ENCODE data around the gene TOR4A. TPM values are rescaled to one million over a fixed set of nuclear protein-coding genes. Genes with fewer than 3 reads are reported as not detected.

Gene TOR4A
- total RNA-seq, 1 experiment from 2014 or later = 38.2 TPM

DNA sequence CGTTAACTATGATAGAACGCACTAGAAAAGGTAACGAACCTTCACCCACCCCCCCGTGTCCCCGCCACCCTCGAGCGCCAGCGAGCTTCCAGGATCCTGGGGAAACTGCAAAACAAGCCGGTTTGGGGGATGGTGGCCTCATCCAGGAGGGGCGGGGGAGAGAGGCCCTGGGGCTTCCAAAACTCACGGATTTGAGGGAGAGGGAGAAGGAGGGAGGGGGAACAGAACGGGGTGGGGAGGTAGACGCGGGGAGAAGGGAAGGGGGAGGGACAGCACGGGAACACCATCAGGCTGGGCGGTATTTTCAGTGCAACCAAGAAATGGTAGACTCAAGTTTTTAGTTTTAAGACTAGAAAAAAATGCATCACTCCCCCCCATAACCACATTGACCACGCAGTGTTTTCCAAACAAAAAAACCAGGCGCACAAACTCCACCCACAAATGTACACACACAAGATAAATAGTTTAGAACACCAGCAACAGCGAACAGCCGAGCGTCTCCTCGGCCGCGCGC, 23.1 kb downstream of the TOR4A start:
- in situ Hi-C loops (cut with HindIII; ENCODE audit: low sequenced_read_pairs) = no loop called here
- no peak for DNase-seq (ENCODE audit: low spot score)

DNA sequence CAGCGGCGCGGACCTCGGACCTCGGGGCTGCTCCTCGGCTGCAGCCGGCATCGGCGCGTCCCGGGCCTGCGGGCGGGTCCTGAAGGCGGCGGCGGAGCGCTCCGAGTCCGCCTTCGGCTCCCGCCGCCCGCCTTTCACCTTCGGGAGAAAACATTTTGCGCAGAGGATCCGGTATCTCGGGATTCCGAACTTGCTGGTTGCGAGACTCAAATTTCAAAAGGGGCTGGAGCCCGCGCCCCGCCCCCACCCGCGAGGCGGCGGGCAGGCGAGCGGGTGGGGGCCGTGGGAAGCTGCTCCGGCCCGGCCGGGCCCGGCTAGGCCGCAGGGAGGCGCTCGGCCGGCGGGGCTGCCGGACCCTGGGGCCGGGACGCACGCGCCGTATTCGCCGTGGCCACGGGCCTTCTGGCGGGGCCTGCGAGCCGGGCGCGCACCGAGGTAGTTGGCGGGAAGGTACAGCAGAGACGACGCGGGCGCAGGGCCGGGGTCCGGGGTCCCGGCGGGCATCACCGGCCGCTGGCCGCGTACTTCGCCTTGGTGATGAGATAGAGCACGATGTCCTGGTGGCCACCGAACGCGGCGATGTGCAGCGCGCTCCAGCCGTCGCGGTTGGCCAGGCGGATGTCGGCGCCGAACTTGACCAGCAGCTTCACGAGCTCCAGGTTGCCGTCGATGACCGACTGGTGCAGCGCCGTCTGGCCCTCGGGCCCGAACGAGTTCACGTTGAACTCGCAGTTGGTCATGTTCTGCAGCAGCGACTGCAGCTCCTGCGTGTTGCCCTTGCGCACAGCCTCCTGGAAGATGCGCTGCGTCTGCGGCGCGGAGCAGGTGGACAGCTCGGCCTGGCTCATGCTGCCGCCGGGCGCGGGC, 23.8 kb downstream of the TOR4A start:
- in situ Hi-C loops (cut with HindIII; ENCODE audit: low sequenced_read_pairs) = no loop called here
- DNase-seq (ENCODE audit: low spot score) = peak; percentile 34

DNA sequence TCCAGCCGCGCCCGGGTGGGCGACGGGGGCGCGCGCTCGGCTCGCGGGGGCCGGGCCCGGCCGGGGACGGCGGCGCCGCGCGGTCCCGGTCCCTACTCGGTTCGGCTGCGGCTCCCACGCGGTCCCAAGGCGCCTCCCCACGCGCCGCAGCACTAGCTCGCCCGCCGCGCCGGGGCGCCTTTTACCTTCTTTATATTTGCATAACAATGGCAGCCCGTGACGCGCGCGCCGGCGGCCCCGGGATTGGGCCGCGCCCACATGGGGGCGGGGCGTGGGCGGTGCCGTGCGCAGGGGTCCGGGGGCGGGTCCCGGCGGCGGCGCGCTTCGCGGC, 24.6 kb downstream of the TOR4A start, which contains the start of gene NRARP:
Gene NRARP, minus strand, starts transcription at position 154 of the 331 bp plus-strand sequence. CDS start 343 bp downstream, outside the sequence.
- in situ Hi-C loops (cut with HindIII; ENCODE audit: low sequenced_read_pairs) = no loop called here
- DNase-seq (ENCODE audit: low spot score) = peak; percentile 59

DNA sequence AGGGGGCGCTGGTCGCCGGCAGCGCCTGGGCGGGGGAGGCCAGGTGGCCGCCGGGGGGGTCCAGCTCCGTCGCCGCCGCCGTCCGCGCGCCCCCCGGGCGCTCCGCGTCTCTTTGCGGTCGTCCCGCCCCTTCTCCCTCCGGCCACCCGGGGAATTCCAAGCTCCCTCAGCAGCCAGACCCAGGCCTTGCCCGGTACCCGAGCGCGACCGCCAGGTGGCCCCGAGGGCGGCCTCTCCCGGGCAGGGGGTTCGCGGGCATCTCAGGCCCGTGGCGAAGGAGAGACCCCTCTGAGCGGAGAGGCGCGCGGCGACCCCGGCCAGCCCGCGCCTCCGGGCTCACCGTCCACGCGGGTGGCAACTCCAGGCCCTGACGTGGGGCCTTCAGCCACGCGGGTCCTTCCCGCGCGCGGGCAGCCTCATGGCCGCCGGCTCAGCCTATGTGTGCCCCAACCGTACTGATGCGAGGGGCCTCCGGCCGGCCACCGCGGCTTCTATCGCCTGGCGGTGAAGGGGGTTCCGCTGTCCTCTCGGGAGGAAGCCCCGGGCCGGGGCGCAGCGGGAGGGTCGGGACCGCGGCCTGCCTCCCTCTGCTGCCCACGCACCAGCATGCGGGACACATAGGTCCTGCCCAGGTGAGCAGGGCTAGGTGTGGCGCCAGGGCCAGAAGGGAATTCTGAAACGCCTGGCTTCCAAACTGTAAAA, 25.1 kb downstream of the TOR4A start:
- DNase-seq (ENCODE audit: low spot score) = no peak
- in situ Hi-C loops (cut with HindIII; ENCODE audit: low sequenced_read_pairs) = no loop called here

DNA sequence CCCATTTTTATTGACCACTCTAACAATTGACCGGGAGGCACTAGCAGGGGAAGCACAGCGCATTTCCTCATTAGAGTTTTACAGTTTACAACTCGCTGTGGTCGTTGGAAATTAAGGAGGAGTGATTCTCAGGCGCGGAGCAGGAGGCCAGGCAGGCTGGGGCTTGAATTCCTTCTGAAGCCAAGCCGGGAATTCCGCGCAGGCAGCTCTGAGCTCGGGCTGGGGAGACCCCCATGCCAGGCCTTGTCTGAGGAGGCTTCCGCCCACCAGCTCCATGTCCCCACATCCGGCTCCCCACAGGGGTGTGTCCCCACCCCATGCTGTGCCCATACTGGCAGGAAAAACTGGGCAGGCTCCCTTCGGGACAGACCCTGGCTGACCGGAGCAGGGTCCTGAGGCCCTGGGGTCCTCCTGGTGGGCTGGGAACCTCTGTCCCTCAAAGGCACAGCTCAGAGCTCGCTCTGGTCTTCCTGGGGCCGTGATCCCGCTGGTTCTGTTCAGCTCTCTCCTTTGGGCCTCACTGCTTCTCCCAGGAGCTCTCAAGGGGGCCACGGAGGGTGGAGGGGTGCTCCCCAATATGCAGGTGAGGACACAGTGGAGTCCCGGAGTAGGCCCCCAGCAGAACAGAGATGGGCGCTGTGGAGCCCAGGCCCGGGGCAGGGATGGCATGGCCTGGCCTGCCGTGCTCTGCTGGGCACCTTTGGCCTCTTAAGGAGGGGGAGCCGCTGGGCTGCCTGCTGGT, 25.8 kb downstream of the TOR4A start:
- in situ Hi-C loops (cut with HindIII; ENCODE audit: low sequenced_read_pairs) = no loop called here
- peak; percentile 22 for DNase-seq (ENCODE audit: low spot score)

DNA sequence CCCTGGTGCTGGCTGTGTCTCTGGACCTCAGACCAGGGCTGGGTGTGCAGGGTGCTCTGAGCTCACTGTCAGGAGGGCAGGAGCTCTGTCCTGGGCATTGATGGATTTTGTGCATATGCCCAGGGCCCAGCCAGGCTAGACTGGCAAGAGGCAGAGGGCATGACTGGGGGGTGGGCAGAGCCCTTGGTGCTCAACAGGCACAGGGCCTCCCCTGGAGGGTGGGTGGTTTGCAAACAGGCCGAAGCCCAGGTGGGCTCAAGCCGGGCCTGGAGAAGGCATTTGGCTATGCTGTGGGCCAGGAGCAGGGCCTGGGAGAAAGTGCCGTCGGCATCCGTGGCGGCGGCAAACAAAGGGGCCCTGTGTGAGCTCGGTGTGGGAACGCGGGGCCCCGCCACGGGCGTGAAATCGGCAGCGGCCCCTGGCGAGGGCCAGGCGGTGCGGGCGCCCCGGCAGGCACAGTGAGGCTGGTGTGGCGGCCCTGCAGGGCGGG, 26.4 kb downstream of the TOR4A start:
- DNase-seq (ENCODE audit: low spot score) = no peak
- in situ Hi-C loops (cut with HindIII; ENCODE audit: low sequenced_read_pairs) = no loop called here

DNA sequence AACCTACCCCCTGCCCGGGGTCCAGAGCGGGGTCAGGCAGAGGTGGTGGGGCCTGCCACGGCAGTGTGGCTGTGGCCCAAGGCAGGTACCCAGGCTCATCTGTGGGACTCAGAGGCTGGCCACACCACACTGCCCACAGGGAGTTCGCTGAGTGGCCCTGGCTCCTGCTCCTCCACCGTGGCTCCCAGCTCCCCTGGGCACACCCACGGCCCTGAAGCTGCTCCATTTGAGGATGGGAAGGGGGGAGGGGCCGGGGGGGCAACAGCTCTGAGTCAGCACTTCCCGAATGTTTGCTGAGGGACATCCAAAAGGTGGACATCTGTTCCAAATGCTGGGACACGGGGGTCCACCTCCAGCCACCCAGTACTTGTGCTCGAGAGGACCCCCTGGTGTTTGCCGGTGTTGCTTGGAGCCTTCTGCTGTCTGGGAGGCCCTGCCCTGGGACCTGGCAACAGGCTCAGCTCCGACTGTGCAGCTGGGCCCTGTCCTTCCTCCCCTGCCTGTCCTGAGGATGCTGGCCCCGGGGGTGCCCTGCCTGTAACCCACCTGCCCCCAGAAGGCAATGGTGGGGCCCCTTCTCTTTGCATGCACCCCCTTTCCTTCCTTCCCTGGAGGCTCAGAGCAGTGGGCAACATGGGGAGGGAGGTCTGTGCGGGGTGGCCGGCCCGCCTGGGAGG, 27.0 kb downstream of the TOR4A start:
- no peak for DNase-seq (ENCODE audit: low spot score)
- in situ Hi-C loops (cut with HindIII; ENCODE audit: low sequenced_read_pairs) = no loop called here

DNA sequence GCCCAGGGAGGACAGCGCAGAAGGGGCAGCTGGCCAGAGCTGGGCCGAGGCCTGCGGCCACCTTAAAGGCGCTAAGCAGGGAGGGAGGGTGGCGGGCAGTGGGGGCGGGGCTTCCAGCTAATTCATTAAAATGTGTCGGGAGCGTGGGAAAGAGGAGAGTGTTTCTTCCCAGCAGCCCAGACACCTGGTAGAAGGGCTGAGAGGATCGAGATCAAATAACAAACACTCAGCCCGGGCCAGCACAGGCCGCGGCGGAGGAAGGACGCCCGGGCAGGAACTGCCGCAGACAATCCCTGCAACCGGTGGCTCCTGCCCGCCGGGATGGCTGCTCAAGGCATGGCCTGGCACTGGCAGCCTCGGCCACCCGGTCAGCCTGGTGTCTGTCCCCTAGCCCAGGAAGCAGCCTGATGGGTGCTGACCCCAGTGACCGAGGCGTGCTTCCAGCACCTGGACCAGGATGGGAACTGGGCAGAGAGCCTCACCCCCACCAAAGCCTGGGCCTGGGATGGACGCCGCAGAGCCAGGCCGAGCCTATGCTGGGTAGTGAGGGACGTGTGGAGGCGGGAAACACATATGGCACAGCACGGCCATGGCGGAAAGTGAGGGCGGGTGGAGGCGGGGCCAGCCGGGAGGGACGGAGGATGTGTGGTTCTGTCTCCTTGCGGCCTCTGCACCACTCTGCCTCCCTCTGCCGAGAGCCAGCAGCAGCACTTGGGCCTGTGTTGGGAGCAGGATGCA, 27.7 kb downstream of the TOR4A start:
- peak; percentile 37 for DNase-seq (ENCODE audit: low spot score)
- in situ Hi-C loops (cut with HindIII; ENCODE audit: low sequenced_read_pairs) = no loop called here

DNA sequence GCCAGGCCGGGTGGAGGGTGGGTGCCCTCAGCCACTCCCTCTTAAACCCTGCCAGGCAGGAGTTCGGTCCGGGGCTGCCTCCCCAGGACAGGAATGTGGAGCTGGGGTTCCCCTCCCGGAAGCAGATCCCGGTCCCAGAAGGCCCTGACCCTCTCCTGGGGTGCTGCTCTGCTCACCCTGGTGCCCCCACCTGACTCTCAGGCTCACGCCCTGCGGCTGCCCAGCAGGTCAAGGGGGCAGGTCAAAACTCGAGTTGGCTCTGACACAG, 28.2 kb downstream of the TOR4A start:
- in situ Hi-C loops (cut with HindIII; ENCODE audit: low sequenced_read_pairs) = no loop called here
- DNase-seq (ENCODE audit: low spot score) = no peak

DNA sequence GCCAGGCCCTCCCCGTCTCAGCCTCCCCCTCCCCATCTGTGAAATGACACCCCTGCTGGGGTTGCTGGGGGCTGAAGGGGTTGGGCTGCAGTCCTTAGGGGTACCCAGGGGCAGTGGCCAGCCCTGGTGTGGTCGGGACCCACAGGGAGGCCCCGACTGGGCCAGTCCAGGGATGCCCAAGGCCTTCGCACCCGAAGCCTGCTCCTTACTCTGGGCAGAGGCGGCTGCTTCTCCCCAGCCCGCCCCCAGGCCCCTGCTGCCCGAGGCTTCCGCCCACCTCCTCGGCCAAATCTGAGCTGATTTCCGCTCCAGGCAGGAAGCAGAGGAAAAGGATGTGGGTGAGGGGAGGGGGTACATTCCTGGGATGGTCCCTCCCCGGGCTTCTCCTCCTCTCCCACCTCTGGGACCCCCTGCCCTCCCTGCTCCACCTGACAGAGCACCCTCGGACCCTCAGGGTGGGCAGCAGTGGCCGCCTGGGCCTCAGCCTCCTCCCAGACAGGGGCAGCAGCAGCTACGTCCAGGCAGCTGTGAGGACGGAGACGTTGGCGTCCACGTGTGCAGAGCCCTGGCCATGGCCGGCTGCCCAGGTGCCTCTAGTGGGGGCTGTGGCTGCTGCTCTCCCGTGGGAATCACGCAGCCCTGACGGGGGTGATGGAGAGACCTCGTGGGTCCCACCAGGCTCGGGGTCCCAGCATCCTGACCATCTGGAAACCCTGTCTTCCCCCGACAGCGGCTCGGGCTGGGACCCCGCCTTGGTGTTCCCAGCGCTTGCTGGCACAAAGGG, 28.7 kb downstream of the TOR4A start:
- in situ Hi-C loops (cut with HindIII; ENCODE audit: low sequenced_read_pairs) = no loop called here

DNA sequence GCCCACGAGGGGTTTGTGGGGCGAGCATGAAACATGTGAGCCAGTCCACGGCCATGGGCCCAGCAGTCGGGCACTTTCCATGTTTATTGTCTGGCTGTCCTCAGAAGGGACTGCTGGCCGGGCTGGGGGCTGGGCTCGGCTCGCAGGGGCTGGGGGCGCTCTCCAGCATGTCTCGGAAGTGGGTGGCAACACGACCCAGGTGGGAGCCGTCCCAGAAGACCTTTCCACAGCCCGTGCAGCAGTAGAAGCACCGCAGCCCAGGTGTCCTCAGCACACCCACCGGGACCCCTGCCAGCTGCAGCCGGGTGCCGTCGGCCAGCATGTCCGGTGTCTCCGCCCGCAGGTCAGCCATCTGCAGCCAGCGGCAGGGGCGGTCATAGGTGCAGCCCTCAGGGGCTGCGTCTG, 29.3 kb downstream of the TOR4A start:
- in situ Hi-C loops (cut with HindIII; ENCODE audit: low sequenced_read_pairs) = no loop called here
- DNase-seq (ENCODE audit: low spot score) = no peak

More for the DNA sequence above, 28.7 kb downstream of the TOR4A start:
- no peak for DNase-seq (ENCODE audit: low spot score)

DNA sequence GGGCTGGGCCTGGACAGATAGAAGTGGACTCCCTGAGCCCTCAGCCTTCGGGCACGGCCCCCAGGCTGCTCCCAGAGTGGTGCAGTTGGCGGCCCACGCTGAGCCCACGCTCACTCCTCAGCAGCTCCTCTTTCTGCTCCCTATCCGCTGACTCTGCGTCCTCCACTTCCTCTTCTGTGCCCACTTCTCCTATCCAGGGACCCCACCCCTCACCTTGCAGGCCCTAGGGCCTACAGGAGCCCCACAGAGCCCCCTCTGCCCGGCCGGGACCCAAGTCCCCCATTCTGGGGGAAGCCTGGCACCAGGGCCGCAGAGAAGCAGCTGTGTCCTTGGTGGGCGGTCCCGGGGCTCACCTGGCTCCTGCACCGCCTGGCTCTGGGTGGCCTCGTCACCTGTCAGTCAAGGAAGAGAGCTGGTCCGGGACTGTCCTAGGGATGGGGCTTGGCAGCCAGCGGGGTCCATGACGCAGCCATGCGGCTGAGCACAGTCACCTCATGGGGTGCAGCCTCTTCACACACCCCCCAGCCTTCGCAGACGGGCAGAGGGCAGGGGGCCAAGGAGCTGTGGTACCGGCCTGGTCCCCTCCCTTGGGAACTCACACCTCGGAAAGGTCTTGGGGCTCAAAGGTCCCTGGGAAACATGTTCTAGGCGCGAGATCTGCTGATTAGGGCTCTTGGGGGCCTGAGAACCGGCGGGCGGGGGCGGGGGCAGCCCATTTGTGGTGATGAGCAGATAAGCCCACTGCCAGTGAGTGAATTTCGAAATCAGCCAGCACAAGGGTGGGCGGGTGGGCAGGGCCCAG, 29.9 kb downstream of the TOR4A start:
- no peak for DNase-seq (ENCODE audit: low spot score)

DNA sequence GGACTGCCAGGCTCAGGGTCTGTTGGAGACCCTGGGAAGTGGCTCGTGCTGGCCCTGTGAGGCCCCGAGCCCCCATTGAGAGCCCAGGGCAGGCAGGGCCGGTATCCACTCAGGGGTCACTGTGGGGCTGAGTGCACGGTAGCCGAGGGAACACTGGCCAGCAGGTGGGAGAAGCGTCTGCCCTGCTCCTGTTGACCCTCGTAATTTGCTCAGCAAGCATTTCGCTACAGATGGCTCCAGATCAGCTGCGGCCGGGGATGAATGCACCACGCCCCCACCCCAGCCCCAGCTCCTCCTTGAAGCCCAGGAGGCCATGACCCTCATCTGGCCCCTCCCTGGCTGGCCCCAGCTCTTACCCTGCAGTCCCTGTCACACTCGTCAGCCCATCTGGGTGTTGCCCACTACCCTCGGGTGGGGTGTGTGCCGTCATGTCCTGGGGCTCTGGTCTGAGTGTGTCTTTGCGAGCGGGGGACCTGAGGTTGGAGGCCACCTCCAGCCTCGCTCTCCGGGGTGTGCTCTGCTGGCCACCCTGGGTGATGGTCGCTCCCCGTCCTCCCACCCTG, 30.6 kb downstream of the TOR4A start:
- no peak for DNase-seq (ENCODE audit: low spot score)
- in situ Hi-C loops (cut with HindIII; ENCODE audit: low sequenced_read_pairs) = no loop called here

More for the DNA sequence above, 29.9 kb downstream of the TOR4A start:
- in situ Hi-C loops (cut with HindIII; ENCODE audit: low sequenced_read_pairs) = no loop called here

DNA sequence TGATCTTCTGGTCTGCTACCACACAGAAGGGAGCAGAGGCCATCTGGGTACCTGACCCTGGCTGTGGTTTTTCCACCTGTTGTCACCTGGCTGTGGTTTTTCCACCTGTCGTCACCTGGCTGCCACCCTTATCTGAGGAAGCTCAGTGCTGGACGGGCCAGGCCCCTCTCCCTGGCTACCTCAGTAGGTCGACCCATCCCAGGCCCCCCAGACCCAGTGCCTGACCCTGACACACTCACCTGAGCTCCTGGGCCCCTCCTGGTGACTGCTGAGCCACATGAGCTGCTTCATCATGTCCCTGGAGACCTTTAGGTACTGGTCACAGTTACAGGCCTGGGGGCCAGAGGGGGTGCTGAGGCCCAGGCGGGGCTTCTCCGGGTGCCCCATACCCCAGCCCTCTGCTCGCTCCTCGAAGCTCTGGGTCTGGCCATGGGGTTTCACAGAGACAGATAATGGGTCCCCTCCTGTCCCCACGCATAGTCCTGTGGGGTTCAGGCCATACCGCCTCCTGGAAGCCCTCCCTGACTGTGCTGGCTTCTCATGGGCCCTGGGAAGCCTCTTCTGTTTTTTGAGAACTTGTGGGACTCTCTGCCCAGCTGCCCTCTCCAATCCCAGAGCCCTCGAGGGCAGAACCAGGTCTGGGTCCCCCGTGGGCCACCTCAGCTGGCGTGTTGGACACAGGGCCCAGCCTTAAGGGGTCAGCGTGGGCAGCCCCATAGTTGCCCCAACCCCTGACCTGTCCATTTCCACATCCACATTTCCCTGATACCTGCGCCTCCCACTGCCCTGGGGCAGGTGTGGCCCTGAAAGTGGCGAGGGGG, 32.1 kb downstream of the TOR4A start:
- in situ Hi-C loops (cut with HindIII; ENCODE audit: low sequenced_read_pairs) = loop anchor here (10.0 kb wide), 1 partner anchor 105 kb away; no protein-coding TSS in a partner anchor
- no peak for DNase-seq (ENCODE audit: low spot score)

DNA sequence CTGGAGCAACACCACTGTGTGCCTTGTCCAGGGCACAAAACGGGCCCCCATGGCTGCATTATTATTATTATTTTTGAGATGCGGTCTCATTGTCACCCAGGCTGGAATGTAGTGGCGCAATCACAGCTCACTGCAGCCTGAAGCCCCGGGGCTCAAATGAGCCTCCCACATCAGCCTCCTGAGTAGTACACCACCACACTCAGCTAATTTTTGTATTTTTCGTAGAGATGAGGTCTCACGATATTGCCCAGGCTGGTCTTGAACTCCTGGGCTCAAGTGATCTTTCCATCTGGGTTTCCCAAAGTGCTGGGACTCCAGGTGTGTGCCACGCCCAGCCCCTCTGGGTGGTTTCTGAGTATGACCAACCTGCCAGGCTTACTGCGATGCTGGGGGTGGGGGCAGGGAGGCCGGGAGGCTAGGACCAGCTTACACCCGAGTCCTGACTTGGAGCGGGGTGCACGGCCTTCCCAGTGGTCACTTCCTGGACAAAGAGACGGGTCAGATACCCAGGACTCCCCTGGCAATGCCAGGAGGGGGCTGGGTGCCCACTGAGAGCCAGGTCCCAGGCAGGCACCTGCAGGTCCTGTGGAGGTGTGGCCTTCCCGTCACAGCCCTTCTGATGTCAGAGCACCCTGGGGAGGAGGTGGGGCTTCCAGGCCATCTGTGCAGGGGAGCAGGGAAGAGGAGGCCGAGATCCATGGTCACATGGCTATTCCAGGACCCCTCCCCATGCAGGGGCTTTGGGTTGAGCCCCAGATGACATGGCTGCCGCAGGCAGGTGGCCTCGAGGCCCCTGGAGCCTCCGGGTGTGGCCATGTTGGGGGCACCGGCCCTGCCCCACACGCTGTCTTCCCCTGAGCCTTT, 32.9 kb downstream of the TOR4A start:
- no peak for DNase-seq (ENCODE audit: low spot score)
- in situ Hi-C loops (cut with HindIII; ENCODE audit: low sequenced_read_pairs) = loop anchor here (10.0 kb wide), 1 partner anchor 104 kb away; no protein-coding TSS in a partner anchor
